B cell (primary cell): ENCODE data around the gene RAB15.

Experiments used
- CTCF ChIP-seq: fragments of 200-600 bp; IDR thresholded peaks from one replicate; pipeline ENCODE4 v1.8.0; 2022; ENCODE audit warnings: antibody characterized with exemption, mild to moderate bottlenecking
- EZH2 ChIP-seq: IDR thresholded peaks from 2 replicates; pipeline ENCODE4 v1.6.1; 2012; ENCODE audit warnings: borderline replicate concordance, low read depth, mild to moderate bottlenecking, moderate library complexity, low read length; ENCODE audit not compliant: insufficient read depth, poor library complexity, severe bottlenecking

GRCh38 chr14:64912261-64912660, 59.9 kb downstream of the RAB15 start:
- TF ChIP-seq CTCF (no peak), EZH2 (no peak)
